Liver (tissue), 9 donors: Measurements from ENCODE around the gene LRRC10B. TPM values are rescaled to one million over a fixed set of nuclear protein-coding genes. Genes with fewer than 3 reads are reported as not detected.
A peak's percentile ranks its signal among the peaks of the same experiment; 100 is the strongest.

Experiments
- DNase-seq: peaks from one replicate; pipeline ENCODE4 v3.0.0-alpha.2; 2017; ENCODE audit warnings: low spot score
- H3K27ac ChIP-seq, 2 donors: one replicate each; pipeline ENCODE4 v1.7.0; 2013; ENCODE audit warnings: inconsistent platforms in 2 of 2, low read length in 2 of 2, control low read depth in 1 of 2, low read depth in 1 of 2, mild to moderate bottlenecking in 1 of 2
- H3K27me3 ChIP-seq, 4 donors: one replicate each; pipeline versions ENCODE4 v1.6.1 to v1.7.0; 2013; ENCODE audit warnings: low read length in 3 of 4, inconsistent platforms in 1 of 4, mild to moderate bottlenecking in 1 of 4, moderate library complexity in 1 of 4; ENCODE audit not compliant: control insufficient read depth in 4 of 4, insufficient read depth in 4 of 4
- H3K36me3 ChIP-seq, 4 donors: one replicate each; pipeline versions ENCODE4 v1.6.1 to v1.7.0; 2013; ENCODE audit warnings: low read length in 3 of 4, mild to moderate bottlenecking in 3 of 4, low read depth in 1 of 4, moderate library complexity in 1 of 4; ENCODE audit not compliant: control insufficient read depth in 4 of 4, insufficient read depth in 3 of 4
- H3K4me1 ChIP-seq, 4 donors: one replicate each; pipeline versions ENCODE4 v1.6.1 to v1.7.0; 2013; ENCODE audit warnings: low read length in 3 of 4, mild to moderate bottlenecking in 3 of 4, moderate library complexity in 1 of 4; ENCODE audit not compliant: control insufficient read depth in 4 of 4, insufficient read depth in 4 of 4
- H3K4me3 ChIP-seq, 3 donors: one replicate each; pipeline versions ENCODE4 v1.6.1 to v1.7.0; 2013; ENCODE audit warnings: low read length in 3 of 3, control low read depth in 1 of 3, low read depth in 1 of 3, mild to moderate bottlenecking in 1 of 3
- H3K9ac ChIP-seq, 2 donors: one replicate each; pipeline ENCODE4 v1.7.0; 2013; ENCODE audit warnings: low read length in 2 of 2, mild to moderate bottlenecking in 2 of 2, moderate library complexity in 2 of 2, control low read depth in 1 of 2, low read depth in 1 of 2
- H3K9me3 ChIP-seq, 4 donors: one replicate each; pipeline versions ENCODE4 v1.6.1 to v1.7.0; 2013; ENCODE audit warnings: low read length in 3 of 4; ENCODE audit not compliant: control insufficient read depth in 4 of 4
- CTCF ChIP-seq: fragments of 150-350 bp; IDR thresholded peaks from 2 replicates; pipeline ENCODE4 v1.5.1; 2017; ENCODE audit warnings: improper control_type of control experiment, low read depth, low read length; ENCODE audit not compliant: missing input control
- EGR1 ChIP-seq, 2 donors: IDR thresholded peaks; 2 replicates each; pipeline ENCODE4 v1.6.1; 2016 to 2018; ENCODE audit warnings: antibody characterized with exemption in 2 of 2, low read depth in 2 of 2
- FOXA2 ChIP-seq: IDR thresholded peaks from 2 replicates; pipeline ENCODE4 v1.6.1; 2016; ENCODE audit warnings: antibody characterized with exemption
- GABPA ChIP-seq, 2 donors: IDR thresholded peaks in 1 of 2; conservative IDR thresholded peaks in 1 of 2; 2 replicates each; pipeline ENCODE4 v1.6.1; 2016; ENCODE audit warnings: antibody characterized with exemption in 2 of 2, mild to moderate bottlenecking in 1 of 2, moderate library complexity in 1 of 2
- HNF4G ChIP-seq: IDR thresholded peaks from 2 replicates; pipeline ENCODE4 v1.6.1; 2016; ENCODE audit warnings: antibody characterized with exemption
- MAX ChIP-seq: IDR thresholded peaks from 2 replicates; pipeline ENCODE4 v1.6.1; 2016; ENCODE audit warnings: antibody characterized with exemption
- NR2F2 ChIP-seq: IDR thresholded peaks from 2 replicates; pipeline ENCODE4 v1.6.1; 2016; ENCODE audit warnings: antibody characterized with exemption
- RAD21 ChIP-seq, 2 donors: IDR thresholded peaks; 2 replicates each; pipeline ENCODE4 v1.6.1; 2016; ENCODE audit warnings: antibody characterized with exemption in 2 of 2, mild to moderate bottlenecking in 2 of 2
- RXRA ChIP-seq, 2 donors: IDR thresholded peaks; 2 replicates each; pipeline ENCODE4 v1.6.1; 2017 to 2018; ENCODE audit warnings: antibody characterized with exemption in 2 of 2, mild to moderate bottlenecking in 1 of 2
- SP1 ChIP-seq: IDR thresholded peaks from 2 replicates; pipeline ENCODE4 v1.6.1; 2018; ENCODE audit warnings: antibody characterized with exemption, mild to moderate bottlenecking
- TAF1 ChIP-seq: conservative IDR thresholded peaks from 2 replicates; pipeline ENCODE4 v1.6.1; 2016; ENCODE audit warnings: antibody characterized with exemption, mild to moderate bottlenecking
- ZBTB33 ChIP-seq: IDR thresholded peaks from 2 replicates; pipeline ENCODE4 v1.6.1; 2016; ENCODE audit warnings: antibody characterized with exemption
- WGBS: extraction: QIAGEN DNeasy Blood & Tissue Kit; methylation state at CpG from one replicate; pipeline ENCODE4 v1.1.7; 2013; 5-methylcytosine and 5-hydroxymethylcytosine counted together
- polyA plus RNA-seq, 2 donors: library from polyadenylated mRNA; stranded (reverse) in 1 of 2; unstranded in 1 of 2; fragments of 200-250 nt in 1 of 2; fragments of >200 nt in 1 of 2; fragmentation: Nextera tagmentation in 1 of 2; extraction: Ambion mirVana in 1 of 2; gene quantifications; one replicate each; pipeline versions ENCODE4 v1.2.1 to v1.2.3, GENCODE V29; 2013 to 2015
- total RNA-seq, 2 donors: library from RNA; depleted of rRNA; stranded (reverse); fragments of >200 nt; gene quantifications; one replicate each; pipeline ENCODE4 v1.2.3, GENCODE V29; 2014
- TF ChIP-seq, protein P1 (sequence below): IDR thresholded peaks from 2 replicates; pipeline ENCODE4 v1.6.1; 2016; ENCODE audit warnings: antibody characterized with exemption, mild to moderate bottlenecking
- TF ChIP-seq, protein P2 (sequence below): IDR thresholded peaks from 2 replicates; pipeline ENCODE4 v1.6.1; 2016; ENCODE audit warnings: antibody characterized with exemption
- donor health status: healthy.
- donor health status: healthy.
- donor health status: healthy.
- donor health status: healthy.
- donor health status: healthy.

LRRC10B gene
- total and polyA plus RNA-seq, 4 donors: 0.03 to 0.08 TPM; not detected in 2

- Histone ChIP-seq H3K9me3 (no peaks in the 10 kb centered on the region), H3K4me1 (peaks cover 3 to 17% (median 11%) of the 10 kb centered on the region in 4 donors), H3K27me3 (no peaks in the 10 kb centered on the region), H3K27ac (no peak overlapping the region), H3K36me3 (no peaks in the 10 kb centered on the region), H3K9ac (no peak overlapping the region), H3K4me3 (no peak overlapping the region)
- DNase-seq: no peak
- TF ChIP-seq MAX: no peak
- TF ChIP-seq HNF4G: no peak
- TF ChIP-seq NR2F2: no peak
- TF ChIP-seq FOXA2: no peak
- 73% methylated on average over 7 of the region's 7 CpGs for WGBS
Observed at GRCh38 chr11:61480994-61481335, 27.6 kb upstream of the LRRC10B start.

- no peaks in the 10 kb centered on the region for H3K9me3 ChIP-seq
- H3K4me1 ChIP-seq: peaks cover 3 to 17% (median 11%) of the 10 kb centered on the region in 4 donors
- H3K4me3 ChIP-seq: no peak overlapping the region
- TF ChIP-seq SP1 (no peak), RXRA (IDR thresholded peaks at IDR 0.05) (no peak), ZBTB33 (no peak)
- 79% methylated on average over 10 of the region's 10 CpGs for WGBS
- H3K36me3 ChIP-seq: no peaks in the 10 kb centered on the region
- H3K9ac ChIP-seq: no peak overlapping the region
- H3K27ac ChIP-seq: no peak overlapping the region
- DNase-seq: no peak
- no peaks in the 10 kb centered on the region for H3K27me3 ChIP-seq
Observed at GRCh38 chr11:61481806-61482205, 26.7 kb upstream of the LRRC10B start.

- no peak for DNase-seq
- TF ChIP-seq SP1: no peak
- TF ChIP-seq CTCF: peak; percentile 30
- TF ChIP-seq RAD21 (IDR thresholded peaks at IDR 0.05): peak in 1 of 2 donors; percentile 46
- H3K27ac ChIP-seq: no peak overlapping the region
- no peaks in the 10 kb centered on the region for H3K9me3 ChIP-seq
- H3K9ac ChIP-seq: no peak overlapping the region
- H3K4me3 ChIP-seq: no peak overlapping the region
- H3K36me3 ChIP-seq: no peaks in the 10 kb centered on the region
- no peaks in the 10 kb centered on the region for H3K27me3 ChIP-seq
- peaks cover under 1 to 12% (median 7%) of the 10 kb centered on the region in 4 donors for H3K4me1 ChIP-seq
- WGBS: 56% methylated on average over 7 of the region's 7 CpGs
Observed at GRCh38 chr11:61482513-61482912, 26.0 kb upstream of the LRRC10B start.

- no peaks in the 10 kb centered on the region for H3K36me3 ChIP-seq
- H3K4me1 ChIP-seq: peaks cover 6 to 13% (median 12%) of the 10 kb centered on the region in 4 donors
- WGBS: 77% methylated on average over 11 of the region's 11 CpGs
- no peak for TF ChIP-seq NR2F2
- TF ChIP-seq EGR1 (IDR thresholded peaks at IDR 0.05; ENCODE audit: low read depth in 2 of 2): no peak
- TF ChIP-seq, protein P1, sequence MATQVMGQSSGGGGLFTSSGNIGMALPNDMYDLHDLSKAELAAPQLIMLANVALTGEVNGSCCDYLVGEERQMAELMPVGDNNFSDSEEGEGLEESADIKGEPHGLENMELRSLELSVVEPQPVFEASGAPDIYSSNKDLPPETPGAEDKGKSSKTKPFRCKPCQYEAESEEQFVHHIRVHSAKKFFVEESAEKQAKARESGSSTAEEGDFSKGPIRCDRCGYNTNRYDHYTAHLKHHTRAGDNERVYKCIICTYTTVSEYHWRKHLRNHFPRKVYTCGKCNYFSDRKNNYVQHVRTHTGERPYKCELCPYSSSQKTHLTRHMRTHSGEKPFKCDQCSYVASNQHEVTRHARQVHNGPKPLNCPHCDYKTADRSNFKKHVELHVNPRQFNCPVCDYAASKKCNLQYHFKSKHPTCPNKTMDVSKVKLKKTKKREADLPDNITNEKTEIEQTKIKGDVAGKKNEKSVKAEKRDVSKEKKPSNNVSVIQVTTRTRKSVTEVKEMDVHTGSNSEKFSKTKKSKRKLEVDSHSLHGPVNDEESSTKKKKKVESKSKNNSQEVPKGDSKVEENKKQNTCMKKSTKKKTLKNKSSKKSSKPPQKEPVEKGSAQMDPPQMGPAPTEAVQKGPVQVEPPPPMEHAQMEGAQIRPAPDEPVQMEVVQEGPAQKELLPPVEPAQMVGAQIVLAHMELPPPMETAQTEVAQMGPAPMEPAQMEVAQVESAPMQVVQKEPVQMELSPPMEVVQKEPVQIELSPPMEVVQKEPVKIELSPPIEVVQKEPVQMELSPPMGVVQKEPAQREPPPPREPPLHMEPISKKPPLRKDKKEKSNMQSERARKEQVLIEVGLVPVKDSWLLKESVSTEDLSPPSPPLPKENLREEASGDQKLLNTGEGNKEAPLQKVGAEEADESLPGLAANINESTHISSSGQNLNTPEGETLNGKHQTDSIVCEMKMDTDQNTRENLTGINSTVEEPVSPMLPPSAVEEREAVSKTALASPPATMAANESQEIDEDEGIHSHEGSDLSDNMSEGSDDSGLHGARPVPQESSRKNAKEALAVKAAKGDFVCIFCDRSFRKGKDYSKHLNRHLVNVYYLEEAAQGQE: no peak
- no peak for TF ChIP-seq GABPA (IDR thresholded peaks at IDR 0.05 in 1 of 2, conservative IDR thresholded peaks at IDR 0.05 in 1 of 2)
- no peak for TF ChIP-seq TAF1
- TF ChIP-seq FOXA2: no peak
- TF ChIP-seq, protein P2, sequence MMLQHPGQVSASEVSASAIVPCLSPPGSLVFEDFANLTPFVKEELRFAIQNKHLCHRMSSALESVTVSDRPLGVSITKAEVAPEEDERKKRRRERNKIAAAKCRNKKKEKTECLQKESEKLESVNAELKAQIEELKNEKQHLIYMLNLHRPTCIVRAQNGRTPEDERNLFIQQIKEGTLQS: no peak
- no peak overlapping the region for H3K4me3 ChIP-seq
- H3K9me3 ChIP-seq: no peaks in the 10 kb centered on the region
- no peak overlapping the region for H3K27ac ChIP-seq
- no peak overlapping the region for H3K9ac ChIP-seq
- DNase-seq: no peak
- no peaks in the 10 kb centered on the region for H3K27me3 ChIP-seq
Observed at GRCh38 chr11:61484541-61484940, 24.0 kb upstream of the LRRC10B start.
